ENCODE data around the gene DBNDD1. TPM values are rescaled to one million over a fixed set of nuclear protein-coding genes. Genes with fewer than 3 reads are reported as not detected.

DBNDD1 gene
- total and polyA plus RNA-seq, 2 donors (not counting 3 experiments of a cell fraction or from before 2014, with no cell fraction given): 28.2 to 45.7 TPM

DNA sequence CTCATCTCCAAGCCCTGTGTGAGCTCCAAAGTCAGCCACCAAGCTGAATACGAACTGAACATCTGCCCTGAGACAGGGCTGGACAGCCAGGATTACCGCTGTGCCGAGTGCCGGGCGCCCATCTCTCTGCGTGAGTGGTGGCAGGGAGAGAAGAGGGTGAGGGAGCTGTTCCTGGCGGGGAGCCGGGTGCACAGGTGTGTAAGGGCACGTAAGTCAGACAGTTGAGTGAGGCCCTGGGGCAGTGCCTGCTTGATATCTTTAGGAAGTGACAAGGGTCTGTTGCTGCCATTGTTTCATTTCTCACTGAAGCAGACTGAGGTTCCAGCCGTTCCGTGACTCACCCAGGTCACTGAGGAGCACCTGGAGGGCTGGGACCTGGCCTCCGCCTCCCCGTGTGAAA lies 58.3 kb downstream of the DBNDD1 start:
- Histone ChIP-seq H3K27ac (ENCODE audit: insufficient read depth, low read depth, low read length) (no peak overlapping the region), H3K9ac (replicated peaks; ENCODE audit: extremely low read depth, insufficient read depth, low read length) (no peak overlapping the region), H3K9me3 (replicated peaks; ENCODE audit: control insufficient read depth, insufficient read depth, low read length) (no peaks in the 10 kb centered on the region), H3K4me1 (ENCODE audit: control insufficient read depth, extremely low read depth, insufficient read depth, low read length) (no peaks in the 10 kb centered on the region), H4K20me1 (replicated peaks; ENCODE audit: control insufficient read depth, extremely low read depth, insufficient read depth, low read length) (no peaks in the 10 kb centered on the region), H3K4me2 (ENCODE audit: insufficient read depth, low read length) (no peak overlapping the region), H2AFZ (ENCODE audit: low read depth, low read length) (no peak overlapping the region), H3K27me3 (ENCODE audit: control insufficient read depth in 2 of 2, insufficient read depth in 2 of 2, low read length in 2 of 2) (no peaks in the 10 kb centered on the region), H3K36me3 (ENCODE audit: control insufficient read depth in 2 of 2, extremely low read depth in 1 of 2, insufficient read depth in 2 of 2, low read length in 2 of 2) (peaks cover 3 to 24% of the 10 kb centered on the region in 2 experiments), H3K4me3 (replicated peaks in 1 of 3; ENCODE audit: insufficient read depth in 1 of 3, low read depth in 1 of 3, low read length in 3 of 3) (no peak overlapping the region), H3K79me2 (ENCODE audit: control insufficient read depth, insufficient read depth, low read length) (no peaks in the 10 kb centered on the region), H3K9me1 (replicated peaks; ENCODE audit: control insufficient read depth, extremely low read depth, insufficient read depth, low read length) (no peaks in the 10 kb centered on the region)
- TF ChIP-seq FOS (IDR thresholded peaks at IDR 0.05; ENCODE audit: borderline replicate concordance, insufficient read depth, low read length): no peak
- TF ChIP-seq POLR2AphosphoS5 (IDR thresholded peaks at IDR 0.05; ENCODE audit: insufficient read depth, low read depth, low read length): no peak
- TF ChIP-seq GATA2 (IDR thresholded peaks at IDR 0.05; ENCODE audit: insufficient read depth, insufficient read length, low read depth, low read length): no peak
- TF ChIP-seq POLR2A (IDR thresholded peaks at IDR 0.05; ENCODE audit: low read depth, low read length): no peak
- TF ChIP-seq, protein P1, sequence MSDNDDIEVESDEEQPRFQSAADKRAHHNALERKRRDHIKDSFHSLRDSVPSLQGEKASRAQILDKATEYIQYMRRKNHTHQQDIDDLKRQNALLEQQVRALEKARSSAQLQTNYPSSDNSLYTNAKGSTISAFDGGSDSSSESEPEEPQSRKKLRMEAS (IDR thresholded peaks at IDR 0.05; ENCODE audit: insufficient read depth, insufficient read length): no peak
- no peak for TF ChIP-seq JUN (IDR thresholded peaks at IDR 0.05; ENCODE audit: borderline replicate concordance, insufficient read depth, insufficient read length, low read depth)
- TF ChIP-seq, protein P2, sequence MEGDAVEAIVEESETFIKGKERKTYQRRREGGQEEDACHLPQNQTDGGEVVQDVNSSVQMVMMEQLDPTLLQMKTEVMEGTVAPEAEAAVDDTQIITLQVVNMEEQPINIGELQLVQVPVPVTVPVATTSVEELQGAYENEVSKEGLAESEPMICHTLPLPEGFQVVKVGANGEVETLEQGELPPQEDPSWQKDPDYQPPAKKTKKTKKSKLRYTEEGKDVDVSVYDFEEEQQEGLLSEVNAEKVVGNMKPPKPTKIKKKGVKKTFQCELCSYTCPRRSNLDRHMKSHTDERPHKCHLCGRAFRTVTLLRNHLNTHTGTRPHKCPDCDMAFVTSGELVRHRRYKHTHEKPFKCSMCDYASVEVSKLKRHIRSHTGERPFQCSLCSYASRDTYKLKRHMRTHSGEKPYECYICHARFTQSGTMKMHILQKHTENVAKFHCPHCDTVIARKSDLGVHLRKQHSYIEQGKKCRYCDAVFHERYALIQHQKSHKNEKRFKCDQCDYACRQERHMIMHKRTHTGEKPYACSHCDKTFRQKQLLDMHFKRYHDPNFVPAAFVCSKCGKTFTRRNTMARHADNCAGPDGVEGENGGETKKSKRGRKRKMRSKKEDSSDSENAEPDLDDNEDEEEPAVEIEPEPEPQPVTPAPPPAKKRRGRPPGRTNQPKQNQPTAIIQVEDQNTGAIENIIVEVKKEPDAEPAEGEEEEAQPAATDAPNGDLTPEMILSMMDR (IDR thresholded peaks at IDR 0.05; ENCODE audit: extremely low read depth in 1 of 2, insufficient read depth in 1 of 2, low read depth in 1 of 2, low read length in 2 of 2): no peak
- no peak for TF ChIP-seq MYC (IDR thresholded peaks at IDR 0.05; ENCODE audit: low read depth, low read length)
- TF ChIP-seq EZH2 (IDR thresholded peaks at IDR 0.05; ENCODE audit: borderline replicate concordance, low read depth, low read length, severe bottlenecking): no peak
- ChIA-PET POLR2A (no interaction called here), CTCF (no interaction called here)
- dilution Hi-C loops (cut with MboI; ENCODE audit: extremely low pct_ligation_motif_present, low sequenced_read_pairs) (no loop called here), intact Hi-C loops (cut with micrococcal nuclease) (no loop called here)
- no TSS peak for BruUV-seq (replicated peaks)
- no peak for DNase-seq (ENCODE audit: low read depth, low spot score)
- FAIRE-seq: no peak
